ENCODE results near the gene GPR27.

GPR27 gene, protein sequence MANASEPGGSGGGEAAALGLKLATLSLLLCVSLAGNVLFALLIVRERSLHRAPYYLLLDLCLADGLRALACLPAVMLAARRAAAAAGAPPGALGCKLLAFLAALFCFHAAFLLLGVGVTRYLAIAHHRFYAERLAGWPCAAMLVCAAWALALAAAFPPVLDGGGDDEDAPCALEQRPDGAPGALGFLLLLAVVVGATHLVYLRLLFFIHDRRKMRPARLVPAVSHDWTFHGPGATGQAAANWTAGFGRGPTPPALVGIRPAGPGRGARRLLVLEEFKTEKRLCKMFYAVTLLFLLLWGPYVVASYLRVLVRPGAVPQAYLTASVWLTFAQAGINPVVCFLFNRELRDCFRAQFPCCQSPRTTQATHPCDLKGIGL

DNA sequence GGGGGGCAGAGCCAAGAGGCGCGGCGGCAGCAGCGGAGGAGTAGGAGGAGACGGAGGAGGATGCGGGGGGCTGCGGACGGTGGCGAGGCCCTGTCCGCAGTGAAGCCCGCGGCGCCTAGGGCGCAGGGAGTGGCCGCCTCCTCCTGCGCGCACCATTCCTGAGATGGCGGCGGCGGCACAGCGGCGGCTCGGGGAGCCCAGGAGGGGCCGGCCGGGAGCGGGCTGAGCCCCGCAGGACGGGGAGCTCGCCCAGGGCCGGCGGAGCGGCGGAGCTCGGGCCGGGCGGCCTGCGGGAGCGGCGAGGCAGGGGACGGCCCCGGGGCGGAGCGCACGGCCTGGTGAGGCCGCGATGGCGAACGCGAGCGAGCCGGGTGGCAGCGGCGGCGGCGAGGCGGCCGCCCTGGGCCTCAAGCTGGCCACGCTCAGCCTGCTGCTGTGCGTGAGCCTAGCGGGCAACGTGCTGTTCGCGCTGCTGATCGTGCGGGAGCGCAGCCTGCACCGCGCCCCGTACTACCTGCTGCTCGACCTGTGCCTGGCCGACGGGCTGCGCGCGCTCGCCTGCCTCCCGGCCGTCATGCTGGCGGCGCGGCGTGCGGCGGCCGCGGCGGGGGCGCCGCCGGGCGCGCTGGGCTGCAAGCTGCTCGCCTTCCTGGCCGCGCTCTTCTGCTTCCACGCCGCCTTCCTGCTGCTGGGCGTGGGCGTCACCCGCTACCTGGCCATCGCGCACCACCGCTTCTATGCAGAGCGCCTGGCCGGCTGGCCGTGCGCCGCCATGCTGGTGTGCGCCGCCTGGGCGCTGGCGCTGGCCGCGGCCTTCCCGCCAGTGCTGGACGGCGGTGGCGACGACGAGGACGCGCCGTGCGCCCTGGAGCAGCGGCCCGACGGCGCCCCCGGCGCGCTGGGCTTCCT is at the start of gene GPR27:
GPR27 (plus strand) TSS at position 155 of the 909 bp plus-strand sequence; CDS start at position 350, 195 bp downstream.
- Histone ChIP-seq H3K27me3 (peaks cover 61% of the 10 kb centered on the region), H3K4me1 (peaks cover 7% of the 10 kb centered on the region; the same call in 1 of the 2 replicates), H4K20me1 (no peaks in the 10 kb centered on the region), H3K9me3 (peaks cover 31% of the 10 kb centered on the region), H3K36me3 (no peaks in the 10 kb centered on the region), H3K4me3 (peak within 1 kb of the TSS; percentile 62), H3K4me2 (peak within 1 kb of the TSS; percentile 62), H3K27ac (no peak within 1 kb of the TSS), H3K9ac (no peak within 1 kb of the TSS)
- TF ChIP-seq Cebpa-rat (IDR thresholded peaks at IDR 0.05), result no peak

DNA sequence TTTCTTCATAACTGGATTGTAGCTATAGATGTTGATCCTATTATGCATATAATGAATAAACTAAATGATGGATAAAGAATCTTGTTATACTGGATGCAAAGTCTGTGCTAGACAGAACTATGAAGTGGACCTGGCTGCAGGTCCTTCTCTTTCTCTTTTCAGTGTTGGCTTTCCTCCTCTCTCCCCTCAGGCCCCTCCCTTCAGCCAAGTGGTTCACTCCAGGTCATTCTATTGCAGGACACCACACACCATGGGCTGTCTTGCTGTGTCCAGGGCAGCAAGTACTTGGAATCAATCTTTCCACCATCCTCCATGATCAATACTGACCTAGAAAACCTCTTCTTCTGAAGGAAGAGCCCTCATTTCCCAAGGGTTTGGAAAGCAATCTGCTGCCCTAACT is 48.7 kb upstream of the GPR27 start:
- H3K36me3 ChIP-seq, result no peaks in the 10 kb centered on the region
- H3K4me2 ChIP-seq, result no peak overlapping the region
- H3K4me3 ChIP-seq, result no peak overlapping the region
- no peaks in the 10 kb centered on the region for H4K20me1 ChIP-seq
- H3K9me3 ChIP-seq, result no peaks in the 10 kb centered on the region
- no peaks in the 10 kb centered on the region for H3K4me1 ChIP-seq
- H3K27ac ChIP-seq, result no peak overlapping the region
- no peak for TF ChIP-seq Cebpa-rat (IDR thresholded peaks at IDR 0.05)
- H3K27me3 ChIP-seq, result no peaks in the 10 kb centered on the region
- H3K9ac ChIP-seq, result no peak overlapping the region

DNA sequence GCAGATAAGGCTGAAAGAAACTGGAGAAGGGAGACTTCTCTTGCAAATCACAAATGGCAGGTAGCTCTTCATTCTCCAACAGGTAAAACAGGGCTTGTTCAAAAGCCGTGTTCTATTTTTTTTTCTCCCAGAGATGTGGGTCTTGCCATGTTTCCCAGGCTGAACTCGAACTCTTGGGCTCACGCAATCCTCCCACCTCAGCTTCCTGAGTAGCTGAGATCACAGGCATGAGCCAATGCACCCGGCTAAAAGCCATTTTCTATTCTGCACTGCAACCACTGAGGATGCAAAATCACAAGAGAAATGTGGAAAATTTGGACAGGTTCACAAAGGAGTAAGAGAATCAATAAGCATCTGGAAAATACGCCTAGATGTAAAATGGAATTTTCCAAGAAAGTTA is 48.0 kb upstream of the GPR27 start:
- H3K9ac ChIP-seq, result no peak overlapping the region
- H3K27me3 ChIP-seq, result no peaks in the 10 kb centered on the region
- H3K27ac ChIP-seq, result no peak overlapping the region
- H3K4me3 ChIP-seq, result no peak overlapping the region
- TF ChIP-seq Cebpa-rat (IDR thresholded peaks at IDR 0.05), result no peak
- no peaks in the 10 kb centered on the region for H3K9me3 ChIP-seq
- no peaks in the 10 kb centered on the region for H3K4me1 ChIP-seq
- no peaks in the 10 kb centered on the region for H3K36me3 ChIP-seq
- H4K20me1 ChIP-seq, result no peaks in the 10 kb centered on the region
- H3K4me2 ChIP-seq, result no peak overlapping the region

DNA sequence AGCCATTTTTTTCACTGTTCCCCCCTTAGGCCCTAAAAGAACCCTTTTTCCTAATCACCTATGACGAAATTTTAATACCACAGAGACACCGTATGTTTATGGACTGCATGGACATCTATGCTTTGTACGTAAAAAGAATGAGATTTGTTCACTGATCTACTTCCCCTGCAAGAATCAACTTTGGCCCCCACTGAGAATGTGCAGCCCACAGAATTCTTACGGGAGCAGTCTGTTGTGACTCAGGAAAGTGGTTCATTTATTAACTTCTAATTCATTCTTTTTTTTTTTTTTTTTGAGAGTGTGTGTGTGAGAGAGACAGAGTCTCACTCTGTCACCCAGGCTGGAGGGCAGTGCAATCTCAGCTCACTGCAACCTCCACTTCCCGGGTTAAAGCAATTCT is 46.1 kb upstream of the GPR27 start:
- Histone ChIP-seq H3K9me3 (no peaks in the 10 kb centered on the region), H3K27me3 (no peaks in the 10 kb centered on the region), H3K4me2 (no peak overlapping the region), H3K27ac (no peak overlapping the region), H4K20me1 (no peaks in the 10 kb centered on the region), H3K4me1 (no peaks in the 10 kb centered on the region), H3K9ac (no peak overlapping the region), H3K4me3 (no peak overlapping the region), H3K36me3 (no peaks in the 10 kb centered on the region)
- TF ChIP-seq Cebpa-rat (IDR thresholded peaks at IDR 0.05), result no peak

DNA sequence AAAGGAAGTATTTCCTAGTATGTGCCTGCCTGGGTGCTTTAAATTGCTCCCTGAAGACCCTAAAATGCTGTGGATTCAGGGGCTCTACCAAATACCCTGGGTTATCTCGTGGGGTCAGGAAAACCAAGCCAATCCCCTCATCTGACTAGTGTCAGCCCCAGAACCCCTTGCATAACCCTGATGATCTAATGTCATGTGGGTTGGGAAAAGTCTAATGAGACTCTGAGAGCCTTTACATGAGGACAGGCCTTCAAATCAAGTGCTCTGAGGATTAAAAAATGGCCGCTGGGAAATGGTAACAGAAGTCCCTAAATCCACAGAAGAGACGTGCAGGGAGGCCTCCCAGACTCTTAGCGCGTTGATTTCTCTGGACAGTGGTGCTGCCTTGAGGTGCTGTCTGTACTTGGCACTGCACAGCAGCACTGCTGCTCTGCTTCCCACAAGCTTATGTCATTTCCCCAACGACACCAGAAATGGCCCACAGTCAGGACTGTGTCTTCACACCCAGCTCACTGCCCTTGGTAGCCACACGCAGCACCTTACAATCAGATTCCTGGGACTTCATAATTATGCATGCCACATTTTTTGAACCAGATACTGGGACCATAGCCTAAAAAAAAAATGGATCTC is 45.1 kb upstream of the GPR27 start:
- TF ChIP-seq Cebpa-rat (IDR thresholded peaks at IDR 0.05), result no peak
- no peak overlapping the region for H3K9ac ChIP-seq
- H3K27ac ChIP-seq, result no peak overlapping the region
- H3K36me3 ChIP-seq, result no peaks in the 10 kb centered on the region
- H4K20me1 ChIP-seq, result no peaks in the 10 kb centered on the region
- H3K4me2 ChIP-seq, result no peak overlapping the region
- no peaks in the 10 kb centered on the region for H3K4me1 ChIP-seq
- no peaks in the 10 kb centered on the region for H3K27me3 ChIP-seq
- H3K4me3 ChIP-seq, result no peak overlapping the region
- no peaks in the 10 kb centered on the region for H3K9me3 ChIP-seq

DNA sequence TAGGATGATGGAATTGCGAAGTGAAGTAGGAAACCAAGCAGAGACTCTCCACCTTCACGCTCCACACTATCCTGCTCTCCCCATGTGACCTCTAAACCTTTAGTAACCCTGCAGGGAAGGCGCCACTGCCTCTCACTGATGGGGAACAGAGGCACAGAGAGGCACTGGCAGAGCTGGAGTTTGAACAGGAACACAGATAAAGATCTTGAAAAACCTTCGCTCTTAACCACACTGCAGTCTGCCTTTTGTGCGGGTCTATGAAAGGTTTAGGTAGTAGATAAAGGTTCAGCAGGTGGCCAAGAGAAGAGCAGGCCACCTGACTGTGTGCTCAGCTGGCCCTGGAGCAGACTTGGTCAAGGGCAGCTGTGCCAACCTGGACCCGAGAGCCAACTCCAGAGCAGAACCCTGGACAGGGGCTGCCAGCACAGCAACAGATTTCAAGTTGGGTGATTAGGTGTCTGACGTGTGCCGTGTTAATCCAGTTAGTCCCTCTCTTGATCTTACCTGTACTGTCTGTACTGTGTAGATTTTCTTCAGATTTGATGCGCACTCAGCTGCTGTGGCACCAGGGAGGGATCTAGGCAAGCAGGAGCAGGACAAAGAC is 43.6 kb upstream of the GPR27 start:
- no peaks in the 10 kb centered on the region for H3K9me3 ChIP-seq

DNA sequence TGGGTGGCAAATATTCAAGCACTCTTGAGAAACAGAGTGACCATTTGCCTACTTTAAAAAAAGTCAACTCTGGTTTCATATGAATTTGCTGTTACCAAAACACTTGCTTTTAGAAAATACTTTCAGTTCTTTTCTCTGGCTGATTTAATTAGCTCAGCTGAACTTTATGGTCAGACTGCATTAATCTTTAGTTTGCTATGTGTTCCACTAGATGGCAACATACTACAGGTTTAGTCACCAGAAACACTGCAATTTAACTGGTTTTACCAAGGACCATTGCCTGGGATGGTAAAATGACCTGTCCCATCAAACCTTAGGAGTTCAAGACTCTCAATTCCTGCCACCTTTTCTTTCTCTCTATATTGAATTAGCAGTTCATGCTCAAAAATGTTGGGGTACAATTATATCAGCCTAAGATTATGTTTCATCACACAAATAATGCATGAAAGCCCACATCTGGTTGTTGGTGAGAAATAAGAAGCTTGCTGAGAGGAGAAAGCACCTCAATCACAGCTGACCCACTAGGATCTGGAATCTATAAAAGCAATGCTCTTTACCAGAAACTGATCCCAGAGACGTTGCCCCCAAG is 42.7 kb upstream of the GPR27 start:
- H3K4me1 ChIP-seq, result no peaks in the 10 kb centered on the region
- no peak overlapping the region for H3K9ac ChIP-seq
- no peak overlapping the region for H3K4me2 ChIP-seq
- no peaks in the 10 kb centered on the region for H3K36me3 ChIP-seq
- TF ChIP-seq Cebpa-rat (IDR thresholded peaks at IDR 0.05), result no peak
- H4K20me1 ChIP-seq, result no peaks in the 10 kb centered on the region
- H3K9me3 ChIP-seq, result no peaks in the 10 kb centered on the region
- H3K4me3 ChIP-seq, result no peak overlapping the region
- H3K27me3 ChIP-seq, result no peaks in the 10 kb centered on the region
- H3K27ac ChIP-seq, result no peak overlapping the region

More for the DNA sequence above, 43.6 kb upstream of the GPR27 start:
- Histone ChIP-seq H3K4me1 (no peaks in the 10 kb centered on the region), H3K27me3 (no peaks in the 10 kb centered on the region), H3K4me3 (no peak overlapping the region), H3K9ac (no peak overlapping the region), H3K27ac (no peak overlapping the region), H3K36me3 (no peaks in the 10 kb centered on the region), H3K4me2 (no peak overlapping the region), H4K20me1 (no peaks in the 10 kb centered on the region)
- no peak for TF ChIP-seq Cebpa-rat (IDR thresholded peaks at IDR 0.05)

DNA sequence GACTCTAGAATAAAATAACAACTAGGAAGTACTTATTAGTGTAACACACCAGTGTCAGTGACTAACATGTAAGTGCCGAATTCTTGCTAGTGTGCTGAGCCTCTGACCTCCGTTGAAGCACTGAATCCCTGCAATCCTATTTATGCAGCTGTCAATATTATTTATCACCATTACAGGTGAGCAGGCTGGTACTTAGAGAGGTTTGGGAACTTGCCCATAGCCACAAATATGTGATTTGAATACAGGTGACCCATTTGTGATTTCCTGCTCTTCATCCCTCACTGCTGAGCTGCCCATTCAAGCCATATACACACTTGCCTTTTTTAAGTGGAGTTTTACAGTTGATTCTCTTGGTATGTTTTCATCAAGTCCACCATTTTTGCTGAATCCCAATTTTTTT is 40.6 kb upstream of the GPR27 start:
- no peak overlapping the region for H3K4me2 ChIP-seq
- no peaks in the 10 kb centered on the region for H4K20me1 ChIP-seq
- H3K4me1 ChIP-seq, result no peaks in the 10 kb centered on the region
- H3K27ac ChIP-seq, result no peak overlapping the region
- no peaks in the 10 kb centered on the region for H3K36me3 ChIP-seq
- H3K4me3 ChIP-seq, result no peak overlapping the region
- no peak overlapping the region for H3K9ac ChIP-seq
- no peak for TF ChIP-seq Cebpa-rat (IDR thresholded peaks at IDR 0.05)
- no peaks in the 10 kb centered on the region for H3K27me3 ChIP-seq
- no peaks in the 10 kb centered on the region for H3K9me3 ChIP-seq

DNA sequence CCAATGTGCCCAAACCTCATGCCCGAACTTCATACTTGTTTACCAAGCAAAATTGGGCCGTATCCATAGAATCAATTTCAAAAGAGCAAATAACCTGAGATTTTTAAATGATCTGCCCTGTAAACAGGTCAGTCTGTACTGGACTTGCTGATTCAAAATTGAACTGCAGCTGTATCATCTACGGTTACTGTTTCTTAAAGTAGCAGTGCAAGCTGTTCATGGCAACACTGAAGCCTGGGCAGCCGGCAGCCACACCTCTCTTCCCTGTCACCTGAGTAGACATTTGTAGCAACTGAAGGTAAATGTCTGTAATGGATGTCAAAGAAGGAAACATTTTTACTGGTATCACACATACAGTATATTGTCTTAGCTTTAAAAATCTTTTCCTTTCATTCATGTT is 39.1 kb upstream of the GPR27 start:
- Histone ChIP-seq H3K27me3 (no peaks in the 10 kb centered on the region), H3K36me3 (no peaks in the 10 kb centered on the region), H3K9ac (no peak overlapping the region), H3K27ac (no peak overlapping the region), H3K4me2 (no peak overlapping the region), H4K20me1 (no peaks in the 10 kb centered on the region), H3K4me3 (no peak overlapping the region), H3K9me3 (no peaks in the 10 kb centered on the region), H3K4me1 (no peaks in the 10 kb centered on the region)
- no peak for TF ChIP-seq Cebpa-rat (IDR thresholded peaks at IDR 0.05)

Measured in BLaER1 (cell line).